ENCODE measurements around the gene DRGX.

Gene DRGX

GRCh38 chr10:49318755-49319154, 77.1 kb downstream of the DRGX start:
- no peak for TF ChIP-seq CTCF (IDR thresholded peaks at IDR 0.05; ENCODE audit: insufficient read depth, low read length, poor library complexity, severe bottlenecking)
- no peaks in the 10 kb centered on the region for H3K36me3 ChIP-seq (ENCODE audit: control insufficient read depth, insufficient read depth, low read length)
- DNase-seq (ENCODE audit: extremely low read depth, insufficient read length), result no peak
- H3K4me3 ChIP-seq (replicated peaks; ENCODE audit: low read depth, low read length), result no peak overlapping the region
- no peaks in the 10 kb centered on the region for H3K27me3 ChIP-seq (replicated peaks; ENCODE audit: control insufficient read depth, insufficient read depth, low read length)

GRCh38 chr10:49318028-49318427, 77.9 kb downstream of the DRGX start:
- DNase-seq (ENCODE audit: extremely low read depth, insufficient read length), result no peak
- H3K4me3 ChIP-seq (replicated peaks; ENCODE audit: low read depth, low read length), result no peak overlapping the region
- H3K27me3 ChIP-seq (replicated peaks; ENCODE audit: control insufficient read depth, insufficient read depth, low read length), result no peaks in the 10 kb centered on the region
- TF ChIP-seq CTCF (IDR thresholded peaks at IDR 0.05; ENCODE audit: insufficient read depth, low read length, poor library complexity, severe bottlenecking), result no peak
- H3K36me3 ChIP-seq (ENCODE audit: control insufficient read depth, insufficient read depth, low read length), result no peaks in the 10 kb centered on the region

GRCh38 chr10:49314806-49315205, 81.1 kb downstream of the DRGX start:
- H3K4me3 ChIP-seq (replicated peaks; ENCODE audit: low read depth, low read length), result no peak overlapping the region
- no peak for TF ChIP-seq CTCF (IDR thresholded peaks at IDR 0.05; ENCODE audit: insufficient read depth, low read length, poor library complexity, severe bottlenecking)
- H3K27me3 ChIP-seq (replicated peaks; ENCODE audit: control insufficient read depth, insufficient read depth, low read length), result no peaks in the 10 kb centered on the region; the same call in 1 of the 2 replicates

More at GRCh38 chr10:49314806-49315205, 81.1 kb downstream of the DRGX start:
- DNase-seq (ENCODE audit: extremely low read depth, insufficient read length), result no peak
- no peaks in the 10 kb centered on the region for H3K36me3 ChIP-seq (ENCODE audit: control insufficient read depth, insufficient read depth, low read length)
